H1 (cell line): ENCODE measurements around the gene LORICRIN. TPM values are rescaled to one million over a fixed set of nuclear protein-coding genes. Genes with fewer than 3 reads are reported as not detected.

Experiments used
- CTCF ChIA-PET: fragments of 300-600 bp; sonication (Branson Sonifier 250); formaldehyde crosslinking; loops from one replicate; lab custom pipeline; 2021; ENCODE audit not compliant: partially characterized antibody; lab: Charles Lee
- POLR2A ChIA-PET: fragments of 300-600 bp; sonication (Branson Sonifier 250); formaldehyde crosslinking; loops from one replicate; lab custom pipeline; 2021; ENCODE audit warnings: inconsistent platforms; ENCODE audit not compliant: partially characterized antibody; lab: Charles Lee
- DNase-seq, 2 experiments: peaks; one replicate each; pipeline versions ENCODE4 v3.0.0 to v3.0.0-alpha.2; 2010 to 2022; ENCODE audit warnings: low spot score in 2 of 2, low read depth in 1 of 2, mixed read lengths in 1 of 2
- FAIRE-seq: peaks from 2 replicates; lab custom pipeline; 2011; peaks lifted over from hg19 to GRCh38; lab: Jason Lieb, UNC
- H2AFZ ChIP-seq: 2 replicates; pipeline ENCODE4 v1.8.1; 2012; ENCODE audit warnings: low read length, inconsistent platforms
- H2AK5ac ChIP-seq: 2 replicates; pipeline ENCODE4 v1.6.1; 2013; ENCODE audit warnings: low read depth, low read length
- H2BK120ac ChIP-seq: replicated peaks from 2 replicates; pipeline ENCODE3; 2013; ENCODE audit warnings: low read depth, low read length, inconsistent platforms
- H2BK12ac ChIP-seq: 2 replicates; pipeline ENCODE4 v1.6.1; 2013; ENCODE audit warnings: low read depth, low read length
- H2BK15ac ChIP-seq: 2 replicates; pipeline ENCODE4 v1.6.1; 2013; ENCODE audit warnings: low read length
- H2BK20ac ChIP-seq: 2 replicates; pipeline ENCODE4 v1.6.1; 2013; ENCODE audit warnings: low read length
- H2BK5ac ChIP-seq: 2 replicates; pipeline ENCODE4 v1.6.1; 2013; ENCODE audit warnings: low read depth, low read length
- H3K14ac ChIP-seq: 2 replicates; pipeline ENCODE4 v1.6.1; 2013; ENCODE audit warnings: inconsistent platforms; ENCODE audit not compliant: insufficient read length
- H3K18ac ChIP-seq: 2 replicates; pipeline ENCODE4 v1.6.1; 2013; ENCODE audit warnings: low read length; ENCODE audit errors: extremely low read depth
- H3K23ac ChIP-seq: 2 replicates; pipeline ENCODE4 v1.6.1; 2013; ENCODE audit warnings: inconsistent platforms; ENCODE audit not compliant: insufficient read length
- H3K23me2 ChIP-seq: 2 replicates; pipeline ENCODE4 v1.6.1; 2013; ENCODE audit warnings: low read depth, low read length
- H3K27ac ChIP-seq: 2 replicates; pipeline ENCODE4 v1.6.1; 2011; ENCODE audit warnings: low read depth, low read length, inconsistent platforms
- H3K27me3 ChIP-seq, 4 experiments: replicated peaks in 1 of 4; 1 replicate in 1 of 4; 2 replicates in 3 of 4; pipeline versions ENCODE4 v1.6.1 to v1.8.1; 2011 to 2013; ENCODE audit warnings: low read length in 3 of 4, mild to moderate bottlenecking in 3 of 4, inconsistent platforms in 2 of 4, mixed read lengths in 2 of 4, moderate library complexity in 1 of 4; ENCODE audit not compliant: control insufficient read depth in 3 of 4, insufficient read depth in 3 of 4; ENCODE audit errors: extremely low read depth in 1 of 4
- H3K36me3 ChIP-seq, 4 experiments: 2 replicates each; pipeline versions ENCODE4 v1.6.1 to v1.8.1; 2011 to 2013; ENCODE audit warnings: mild to moderate bottlenecking in 4 of 4, low read length in 3 of 4, moderate library complexity in 2 of 4, control low read depth in 1 of 4, inconsistent platforms in 1 of 4; ENCODE audit not compliant: insufficient read depth in 4 of 4, control insufficient read depth in 2 of 4
- H3K4ac ChIP-seq: replicated peaks from 2 replicates; pipeline ENCODE3; 2013; ENCODE audit warnings: low read length, low read depth, mixed read lengths, inconsistent platforms; ENCODE audit not compliant: insufficient read length
- H3K4me1 ChIP-seq, 4 experiments: replicated peaks in 1 of 4; 1 replicate in 1 of 4; 2 replicates in 3 of 4; pipeline versions ENCODE4 v1.6.1 to v1.8.1; 2011 to 2013; ENCODE audit warnings: low read length in 3 of 4, inconsistent platforms in 2 of 4, mixed read lengths in 1 of 4; ENCODE audit not compliant: insufficient read depth in 4 of 4, control insufficient read depth in 3 of 4
- H3K4me2 ChIP-seq, 2 experiments: 2 replicates each; pipeline versions ENCODE4 v1.6.1 to v1.8.1; 2011 to 2013; ENCODE audit warnings: low read depth in 2 of 2, low read length in 2 of 2, control low read depth in 1 of 2, inconsistent platforms in 1 of 2, mild to moderate bottlenecking in 1 of 2; ENCODE audit not compliant: insufficient read depth in 1 of 2
- H3K4me3 ChIP-seq, 4 experiments: fragments of 200-600, 300-600 bp in 1 of 4; sonication (generic), shearing (Covaris generic), sonication (Bioruptor Twin) in 1 of 4; 2 replicates each; pipeline versions ENCODE4 v1.5.1 to v1.8.1; 2011 to 2016; ENCODE audit warnings: low read length in 4 of 4, low read depth in 3 of 4, control low read depth in 2 of 4, inconsistent platforms in 2 of 4, mild to moderate bottlenecking in 2 of 4, mixed read lengths in 1 of 4, moderate library complexity in 1 of 4; ENCODE audit not compliant: insufficient read depth in 2 of 4; ENCODE audit errors: extremely low read depth in 1 of 4
- H3K56ac ChIP-seq: replicated peaks from 2 replicates; pipeline ENCODE3; 2013; ENCODE audit warnings: low read depth, mild to moderate bottlenecking, mixed read lengths, low read length, inconsistent platforms; ENCODE audit not compliant: insufficient read length
- H3K79me1 ChIP-seq: 2 replicates; pipeline ENCODE4 v1.6.1; 2013; ENCODE audit warnings: low read depth, low read length, control low read depth
- H3K79me2 ChIP-seq, 2 experiments: 2 replicates each; pipeline versions ENCODE4 v1.6.1 to v1.8.1; 2012 to 2013; ENCODE audit warnings: low read length in 2 of 2, mild to moderate bottlenecking in 2 of 2, inconsistent platforms in 1 of 2; ENCODE audit not compliant: insufficient read depth in 2 of 2, control insufficient read depth in 1 of 2
- H3K9ac ChIP-seq, 4 experiments: replicated peaks in 1 of 4; 1 replicate in 1 of 4; 2 replicates in 3 of 4; pipeline versions ENCODE4 v1.6.1 to v1.8.1; 2011 to 2013; ENCODE audit warnings: low read depth in 3 of 4, low read length in 3 of 4, control low read depth in 2 of 4, mild to moderate bottlenecking in 2 of 4, moderate library complexity in 2 of 4, inconsistent platforms in 1 of 4; ENCODE audit errors: extremely low read depth in 1 of 4
- H3K9me3 ChIP-seq, 2 experiments: 2 replicates each; pipeline versions ENCODE4 v1.6.1 to v1.8.1; 2012 to 2013; ENCODE audit warnings: mild to moderate bottlenecking in 2 of 2, moderate library complexity in 2 of 2, control low read depth in 1 of 2, inconsistent platforms in 1 of 2, low read depth in 1 of 2, low read length in 1 of 2, mixed read lengths in 1 of 2; ENCODE audit not compliant: insufficient read depth in 2 of 2
- H4K20me1 ChIP-seq, 2 experiments: replicated peaks in 1 of 2; 2 replicates each; pipeline versions ENCODE3 to v1.8.1; 2011 to 2013; ENCODE audit warnings: inconsistent platforms in 2 of 2, low read length in 2 of 2, mild to moderate bottlenecking in 1 of 2; ENCODE audit not compliant: insufficient read depth in 2 of 2, control insufficient read depth in 1 of 2
- H4K5ac ChIP-seq: 2 replicates; pipeline ENCODE4 v1.6.1; 2013; ENCODE audit warnings: low read length, low read depth, mixed read lengths, inconsistent platforms; ENCODE audit not compliant: insufficient read length
- H4K8ac ChIP-seq: 2 replicates; pipeline ENCODE4 v1.8.0; 2013; ENCODE audit warnings: mild to moderate bottlenecking, moderate library complexity, low read length, inconsistent platforms; ENCODE audit not compliant: insufficient read depth; ENCODE audit errors: extremely low read depth
- H4K91ac ChIP-seq: replicated peaks from 2 replicates; pipeline ENCODE3; 2013; ENCODE audit warnings: low read length, mixed read lengths, inconsistent platforms; ENCODE audit not compliant: insufficient read length
- ASH2L ChIP-seq: fragments of 200-600, 300-600 bp; sonication (generic); IDR thresholded peaks from one replicate; pipeline ENCODE4 v1.7.1; 2017; ENCODE audit warnings: low read length
- CBX8 ChIP-seq: fragments of 300-800, 300-1000 bp; sonication (generic); IDR thresholded peaks from 2 replicates; pipeline ENCODE4 v1.7.1; 2016; ENCODE audit warnings: low read depth, low read length, borderline replicate concordance
- CEBPB ChIP-seq: IDR thresholded peaks from 2 replicates; pipeline ENCODE4 v1.6.1; 2012; ENCODE audit warnings: low read depth, low read length
- GTF2F1 ChIP-seq: IDR thresholded peaks from 2 replicates; pipeline ENCODE4 v1.6.1; 2012; ENCODE audit warnings: low read depth, low read length, improper control_type of control experiment, borderline replicate concordance
- KDM4A ChIP-seq: IDR thresholded peaks from one replicate; pipeline ENCODE4 v1.7.1; 2012; ENCODE audit warnings: low read depth, mild to moderate bottlenecking, moderate library complexity, low read length, inconsistent platforms; ENCODE audit not compliant: severe bottlenecking
- PHF8 ChIP-seq: fragments of 200-600 bp; sonication (generic); conservative IDR thresholded peaks from 2 replicates; pipeline ENCODE4 v1.7.1; 2012; ENCODE audit warnings: low read depth, mild to moderate bottlenecking, inconsistent platforms, low read length, moderate library complexity
- SAP30 ChIP-seq: fragments of 300-600 bp; sonication (generic); IDR thresholded peaks from 2 replicates; pipeline ENCODE4 v1.7.1; 2012; ENCODE audit warnings: low read length, moderate library complexity, mild to moderate bottlenecking, inconsistent platforms; ENCODE audit not compliant: insufficient read depth, insufficient replicate concordance
- SP1 ChIP-seq: IDR thresholded peaks from 2 replicates; pipeline ENCODE4 v1.6.1; 2011; ENCODE audit warnings: low read depth, low read length
- TAF1 ChIP-seq: IDR thresholded peaks from 2 replicates; pipeline ENCODE4 v1.6.1; 2011; ENCODE audit warnings: mild to moderate bottlenecking, low read depth, low read length
- TAF7 ChIP-seq: optimal IDR thresholded peaks from 2 replicates; pipeline ENCODE3; 2011; ENCODE audit warnings: low read depth, mild to moderate bottlenecking, inconsistent platforms, low read length, moderate library complexity, borderline replicate concordance
- TBP ChIP-seq: IDR thresholded peaks from 2 replicates; pipeline ENCODE4 v1.6.1; 2011; ENCODE audit warnings: low read depth, low read length, improper control_type of control experiment
- WGBS, 2 experiments: shearing (Covaris generic) in 1 of 2; methylation state at CpG; one replicate each; pipeline versions ENCODE4 v1.1.6 to v1.1.7; 2013 to 2015; ENCODE audit warnings: low lambda C conversion rate in 2 of 2, mixed read lengths in 2 of 2, inconsistent platforms in 1 of 2, low coverage in 1 of 2, missing lambda C conversion rate in 1 of 2; ENCODE audit not compliant: insufficient replicate concordance in 2 of 2, insufficient coverage in 1 of 2, insufficient read length in 1 of 2; ENCODE audit errors: extremely low coverage in 1 of 2, missing lambda C conversion rate in 1 of 2; 5-methylcytosine and 5-hydroxymethylcytosine counted together
- polyA plus RNA-seq, 7 experiments: library from polyadenylated mRNA; depleted of rRNA in 3 of 7; stranded (reverse) in 5 of 7; unstranded in 2 of 7; fragments of >200 nt in 5 of 7; fragments of 200-250 nt in 2 of 7; gene quantifications; 1 replicate in 5 of 7; 2 replicates in 1 of 7; 4 replicates in 1 of 7; pipeline versions ENCODE4 v1.2.1 to v1.2.3, GENCODE V29; 2011 to 2013; ENCODE audit warnings: missing spikeins in 2 of 7, mixed read lengths in 2 of 7
- total RNA-seq: library from RNA; stranded (reverse); fragmentation: NEBNext Ultra II Directional; extraction: Animal tissue kit (Norgen Biotek cat#: 25700); gene quantifications from 2 replicates; pipeline ENCODE4 v1.2.1, GENCODE V29; 2021

LORICRIN gene
- total and polyA plus RNA-seq, 2 of the 8 experiments (the other 6 are each of a cell fraction or from before 2014, with no cell fraction given) = not detected

GRCh38 chr1:153213519-153213918 is 46.0 kb upstream of the LORICRIN start:
- no peak overlapping the region for H2BK5ac ChIP-seq
- peaks cover 0 to 4% of the 10 kb centered on the region in 2 experiments; a peak in 1 of 4 replicates for H3K9me3 ChIP-seq
- TF ChIP-seq CEBPB = no peak
- TF ChIP-seq SAP30 = no peak
- no peak for TF ChIP-seq KDM4A
- TF ChIP-seq CBX8 = no peak
- no peak for TF ChIP-seq ASH2L
- no peak for TF ChIP-seq GTF2F1
- TF ChIP-seq SP1 = no peak
- no peak for TF ChIP-seq TAF7
- no peak for TF ChIP-seq PHF8
- TF ChIP-seq TAF1 = no peak
- no peak for TF ChIP-seq TBP
- H3K4me2 ChIP-seq = no peak overlapping the region
- H3K4ac ChIP-seq = no peak overlapping the region
- H3K27me3 ChIP-seq = no peaks in the 10 kb centered on the region; a peak in 1 of 7 replicates
- no peak overlapping the region for H3K18ac ChIP-seq
- no peak overlapping the region for H4K8ac ChIP-seq
- no peak overlapping the region for H2AK5ac ChIP-seq
- H2BK15ac ChIP-seq = no peak overlapping the region
- no peak overlapping the region for H4K5ac ChIP-seq
- POLR2A ChIA-PET = no interaction called here
- no peaks in the 10 kb centered on the region for H3K79me2 ChIP-seq
- 87% methylated on average over 4 of the region's 4 CpGs; no CpG with 5 or more reads in 1 of the 2 experiments for WGBS, 2 experiments
- no peaks in the 10 kb centered on the region for H3K23me2 ChIP-seq
- H4K20me1 ChIP-seq = no peaks in the 10 kb centered on the region
- no peak overlapping the region for H2BK120ac ChIP-seq
- no peaks in the 10 kb centered on the region for H3K36me3 ChIP-seq
- H3K4me3 ChIP-seq = no peak overlapping the region
- FAIRE-seq (no peak), DNase-seq (no peak)
- H2BK20ac ChIP-seq = no peak overlapping the region
- no peak overlapping the region for H3K23ac ChIP-seq
- no peak overlapping the region for H2BK12ac ChIP-seq
- H2AFZ ChIP-seq = no peak overlapping the region
- no peak overlapping the region for H3K56ac ChIP-seq
- peaks cover 0 to 3% (median 0%) of the 10 kb centered on the region in 4 experiments; a peak in 1 of 7 replicates for H3K4me1 ChIP-seq
- no peak overlapping the region for H3K27ac ChIP-seq
- no peak overlapping the region for H3K14ac ChIP-seq
- no peak overlapping the region for H3K9ac ChIP-seq
- H3K79me1 ChIP-seq = no peaks in the 10 kb centered on the region
- CTCF ChIA-PET = interaction anchor here (0.6 to 1.3 kb wide), 2 partner anchors 337 to 343 kb away, joined by 3 read pairs; no protein-coding TSS in a partner anchor
- no peak overlapping the region for H4K91ac ChIP-seq
